22Rv1 (cell line): ENCODE results near the gene SOX10.
A peak's percentile ranks its signal among the peaks of the same experiment; 100 is the strongest.

ENCODE experiments used
- CTCF ChIP-seq: fragments of 450-650 bp; IDR thresholded peaks from 2 replicates; pipeline ENCODE4 v1.5.1; 2017; ENCODE audit warnings: mild to moderate bottlenecking
- ZFX ChIP-seq: fragments of 450-650 bp; IDR thresholded peaks from 2 replicates; pipeline ENCODE4 v1.6.1; 2017; ENCODE audit warnings: antibody characterized with exemption, borderline replicate concordance

DNA sequence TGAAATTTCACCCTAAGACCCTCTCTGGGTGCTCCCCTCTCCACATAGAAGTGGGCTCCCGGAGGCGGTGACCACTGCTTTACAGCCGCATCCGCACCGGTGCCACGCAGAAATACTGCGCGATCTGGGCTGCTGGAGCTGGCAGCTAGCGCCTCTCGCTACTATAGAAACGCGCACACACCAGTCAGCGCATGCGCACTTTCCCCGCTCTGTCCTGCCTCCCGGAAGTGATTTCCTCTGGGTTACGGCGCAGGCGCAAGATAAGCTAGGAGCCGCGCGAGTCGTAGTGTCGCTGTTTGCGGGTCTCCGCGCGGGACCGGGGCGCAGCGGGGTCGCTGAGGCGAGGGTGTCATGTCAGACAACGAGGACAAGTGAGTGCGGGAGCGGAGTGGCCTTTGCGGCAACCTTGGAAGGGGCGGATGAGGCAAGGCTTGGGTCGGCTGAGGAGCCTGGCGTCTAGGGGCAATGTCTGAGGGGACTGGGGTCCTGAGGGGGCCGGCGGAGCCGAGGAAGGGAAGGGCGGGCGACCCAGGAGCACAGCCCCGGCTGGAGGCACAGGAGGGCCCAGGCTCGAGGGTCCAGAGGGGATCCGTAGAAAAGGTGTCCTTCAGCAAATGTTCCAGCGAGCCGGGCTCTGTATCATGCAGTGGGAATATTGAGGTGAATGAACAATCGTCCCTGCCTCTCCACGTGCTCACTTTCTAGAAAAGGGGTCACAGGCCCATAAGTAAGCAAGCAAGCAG is 30.7 kb downstream of the SOX10 start, which contains the start of the genes C22orf23 and POLR2F:
- TF ChIP-seq CTCF, result 0 out of 2 replicates have a peak, but pooled peaks have one; percentile 2
- no peak for TF ChIP-seq ZFX
